SK-N-SH treated with all-trans-retinoic acid at 6 μM for 48 hours (cell line): ENCODE data around the gene ACTN4.

Source experiments
- ATAC-seq: fragments of 200-7000 bp; cut with Tn5 transposase; 3 replicates; pipeline ENCODE4 v1.9.1; 2020; ENCODE audit warnings: mild to moderate bottlenecking, moderate library complexity
- ARNTL ChIP-seq: fragments of 450-650 bp; formaldehyde crosslinking; IDR thresholded peaks from 2 replicates; pipeline ENCODE4 v1.5.0; 2020; ENCODE audit warnings: low read depth, mild to moderate bottlenecking, moderate library complexity, borderline replicate concordance
- BACH2 ChIP-seq: fragments of 250-450 bp; sonication (Bioruptor Pico); IDR thresholded peaks from 2 replicates; pipeline ENCODE4 v1.9.0; 2021; ENCODE audit warnings: mild to moderate bottlenecking, borderline replicate concordance
- CREB5 ChIP-seq: fragments of 250-450 bp; sonication (Bioruptor Pico); IDR thresholded peaks from 2 replicates; pipeline ENCODE4 v1.5.1; 2020; ENCODE audit warnings: low read depth, mild to moderate bottlenecking, moderate library complexity
- CSDC2 ChIP-seq: fragments of 250-450 bp; sonication (Bioruptor Pico); IDR thresholded peaks from 2 replicates; pipeline ENCODE4 v1.5.0; 2020; ENCODE audit warnings: mild to moderate bottlenecking, moderate library complexity
- GLIS3 ChIP-seq: fragments of 250-450 bp; sonication (Bioruptor Pico); IDR thresholded peaks from 2 replicates; pipeline ENCODE4 v1.5.0; 2020; ENCODE audit warnings: mild to moderate bottlenecking, moderate library complexity
- ISL1 ChIP-seq: fragments of 250-450 bp; sonication (Bioruptor Pico); IDR thresholded peaks from 2 replicates; pipeline ENCODE4 v2.1.2; 2022; ENCODE audit warnings: mild to moderate bottlenecking, moderate library complexity
- OSR1 ChIP-seq: fragments of 250-450 bp; sonication (Bioruptor Pico); IDR thresholded peaks from 2 replicates; pipeline ENCODE4 v1.8.0; 2022; ENCODE audit warnings: moderate library complexity, mild to moderate bottlenecking, inconsistent platforms
- PATZ1 ChIP-seq: fragments of 250-450 bp; sonication (Bioruptor Pico); IDR thresholded peaks from 2 replicates; pipeline ENCODE4 v1.8.0; 2020; ENCODE audit warnings: mild to moderate bottlenecking, moderate library complexity, borderline replicate concordance
- POU6F1 ChIP-seq: fragments of 250-450 bp; sonication (Bioruptor Pico); IDR thresholded peaks from 2 replicates; pipeline ENCODE4 v1.8.0; 2021; ENCODE audit warnings: low read depth, mild to moderate bottlenecking, moderate library complexity, borderline replicate concordance
- PPARA ChIP-seq: fragments of 250-450 bp; sonication (Bioruptor Pico); IDR thresholded peaks from 2 replicates; pipeline ENCODE4 v1.5.0; 2020; ENCODE audit warnings: mild to moderate bottlenecking, borderline replicate concordance
- RARB ChIP-seq: fragments of 250-450 bp; sonication (Bioruptor Pico); IDR thresholded peaks from 2 replicates; pipeline ENCODE4 v1.8.0; 2021; ENCODE audit warnings: mild to moderate bottlenecking, moderate library complexity
- SNAI2 ChIP-seq: fragments of 250-450 bp; sonication (Bioruptor Pico); IDR thresholded peaks from 2 replicates; pipeline ENCODE4 v1.5.0; 2020; ENCODE audit warnings: mild to moderate bottlenecking, moderate library complexity
- TCF4 ChIP-seq: fragments of 250-450 bp; sonication (Bioruptor Pico); IDR thresholded peaks from 2 replicates; pipeline ENCODE4 v1.8.0; 2021; ENCODE audit warnings: mild to moderate bottlenecking, moderate library complexity, borderline replicate concordance
- TOX ChIP-seq: fragments of 250-450 bp; sonication (Bioruptor Pico); IDR thresholded peaks from 2 replicates; pipeline ENCODE4 v1.8.0; 2021; ENCODE audit warnings: mild to moderate bottlenecking, moderate library complexity, borderline replicate concordance
- ZC3H10 ChIP-seq: fragments of 250-450 bp; sonication (Bioruptor Pico); IDR thresholded peaks from 2 replicates; pipeline ENCODE4 v1.5.1; 2021; ENCODE audit warnings: mild to moderate bottlenecking, moderate library complexity
- ZFP3 ChIP-seq: fragments of 250-450 bp; sonication (Bioruptor Pico); IDR thresholded peaks from 2 replicates; pipeline ENCODE4 v1.5.0; 2020; ENCODE audit warnings: mild to moderate bottlenecking, moderate library complexity
- ZFP30 ChIP-seq: fragments of 450-650 bp; formaldehyde crosslinking; IDR thresholded peaks from 2 replicates; pipeline ENCODE4 v1.5.0; 2022; ENCODE audit warnings: mild to moderate bottlenecking, moderate library complexity
- ZNF565 ChIP-seq: fragments of 450-650 bp; formaldehyde crosslinking; conservative IDR thresholded peaks from 2 replicates; pipeline ENCODE4 v1.5.0; 2020; ENCODE audit warnings: low read depth, mild to moderate bottlenecking, moderate library complexity
- ZNF8 ChIP-seq: fragments of 450-650 bp; formaldehyde crosslinking; IDR thresholded peaks from 2 replicates; pipeline ENCODE4 v1.5.0; 2020; ENCODE audit warnings: mild to moderate bottlenecking, moderate library complexity
- TF ChIP-seq, protein P1 (sequence below): fragments of 250-450 bp; sonication (Bioruptor Pico); IDR thresholded peaks from 2 replicates; pipeline ENCODE4 v1.5.0; 2020; ENCODE audit warnings: mild to moderate bottlenecking, moderate library complexity
- TF ChIP-seq, protein P2 (sequence below): fragments of 250-450 bp; sonication (Bioruptor Pico); IDR thresholded peaks from 2 replicates; pipeline ENCODE4 v1.5.1; 2021; ENCODE audit warnings: mild to moderate bottlenecking, moderate library complexity

ACTN4 gene

GRCh38 chr19:38663957-38664502, 16.6 kb downstream of the ACTN4 start:
- no peak for ATAC-seq
- TF ChIP-seq ZFP30 (no peak), GLIS3 (CRISPR knock-in tag) (no peak), POU6F1 (CRISPR knock-in tag) (no peak), OSR1 (CRISPR knock-in tag) (no peak), ISL1 (CRISPR knock-in tag) (no peak), RARB (CRISPR knock-in tag) (no peak)

- TF ChIP-seq, protein P1, sequence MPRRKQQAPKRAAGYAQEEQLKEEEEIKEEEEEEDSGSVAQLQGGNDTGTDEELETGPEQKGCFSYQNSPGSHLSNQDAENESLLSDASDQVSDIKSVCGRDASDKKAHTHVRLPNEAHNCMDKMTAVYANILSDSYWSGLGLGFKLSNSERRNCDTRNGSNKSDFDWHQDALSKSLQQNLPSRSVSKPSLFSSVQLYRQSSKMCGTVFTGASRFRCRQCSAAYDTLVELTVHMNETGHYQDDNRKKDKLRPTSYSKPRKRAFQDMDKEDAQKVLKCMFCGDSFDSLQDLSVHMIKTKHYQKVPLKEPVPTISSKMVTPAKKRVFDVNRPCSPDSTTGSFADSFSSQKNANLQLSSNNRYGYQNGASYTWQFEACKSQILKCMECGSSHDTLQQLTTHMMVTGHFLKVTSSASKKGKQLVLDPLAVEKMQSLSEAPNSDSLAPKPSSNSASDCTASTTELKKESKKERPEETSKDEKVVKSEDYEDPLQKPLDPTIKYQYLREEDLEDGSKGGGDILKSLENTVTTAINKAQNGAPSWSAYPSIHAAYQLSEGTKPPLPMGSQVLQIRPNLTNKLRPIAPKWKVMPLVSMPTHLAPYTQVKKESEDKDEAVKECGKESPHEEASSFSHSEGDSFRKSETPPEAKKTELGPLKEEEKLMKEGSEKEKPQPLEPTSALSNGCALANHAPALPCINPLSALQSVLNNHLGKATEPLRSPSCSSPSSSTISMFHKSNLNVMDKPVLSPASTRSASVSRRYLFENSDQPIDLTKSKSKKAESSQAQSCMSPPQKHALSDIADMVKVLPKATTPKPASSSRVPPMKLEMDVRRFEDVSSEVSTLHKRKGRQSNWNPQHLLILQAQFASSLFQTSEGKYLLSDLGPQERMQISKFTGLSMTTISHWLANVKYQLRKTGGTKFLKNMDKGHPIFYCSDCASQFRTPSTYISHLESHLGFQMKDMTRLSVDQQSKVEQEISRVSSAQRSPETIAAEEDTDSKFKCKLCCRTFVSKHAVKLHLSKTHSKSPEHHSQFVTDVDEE: no peak
- TF ChIP-seq ZNF8 (CRISPR knock-in tag) (no peak), TCF4 (CRISPR knock-in tag) (no peak), PATZ1 (CRISPR knock-in tag) (no peak), OSR1 (CRISPR knock-in tag) (no peak), TOX (no peak), ZNF565 (CRISPR knock-in tag) (no peak), CSDC2 (CRISPR knock-in tag) (no peak), ZFP30 (no peak), ARNTL (no peak), ZC3H10 (no peak), GLIS3 (CRISPR knock-in tag) (no peak), RARB (CRISPR knock-in tag) (no peak), PPARA (CRISPR knock-in tag) (no peak), CREB5 (CRISPR knock-in tag) (no peak), BACH2 (CRISPR knock-in tag) (no peak)
- TF ChIP-seq, protein P2, sequence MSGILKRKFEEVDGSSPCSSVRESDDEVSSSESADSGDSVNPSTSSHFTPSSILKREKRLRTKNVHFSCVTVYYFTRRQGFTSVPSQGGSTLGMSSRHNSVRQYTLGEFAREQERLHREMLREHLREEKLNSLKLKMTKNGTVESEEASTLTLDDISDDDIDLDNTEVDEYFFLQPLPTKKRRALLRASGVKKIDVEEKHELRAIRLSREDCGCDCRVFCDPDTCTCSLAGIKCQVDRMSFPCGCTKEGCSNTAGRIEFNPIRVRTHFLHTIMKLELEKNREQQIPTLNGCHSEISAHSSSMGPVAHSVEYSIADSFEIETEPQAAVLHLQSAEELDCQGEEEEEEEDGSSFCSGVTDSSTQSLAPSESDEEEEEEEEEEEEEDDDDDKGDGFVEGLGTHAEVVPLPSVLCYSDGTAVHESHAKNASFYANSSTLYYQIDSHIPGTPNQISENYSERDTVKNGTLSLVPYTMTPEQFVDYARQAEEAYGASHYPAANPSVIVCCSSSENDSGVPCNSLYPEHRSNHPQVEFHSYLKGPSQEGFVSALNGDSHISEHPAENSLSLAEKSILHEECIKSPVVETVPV (CRISPR knock-in tag): no peak
- ATAC-seq: peak; percentile 3; the same call in 1 of the 3 replicates
These were observed 17.2 kb downstream of the ACTN4 start for GRCh38 chr19:38664503-38665211.

DNA sequence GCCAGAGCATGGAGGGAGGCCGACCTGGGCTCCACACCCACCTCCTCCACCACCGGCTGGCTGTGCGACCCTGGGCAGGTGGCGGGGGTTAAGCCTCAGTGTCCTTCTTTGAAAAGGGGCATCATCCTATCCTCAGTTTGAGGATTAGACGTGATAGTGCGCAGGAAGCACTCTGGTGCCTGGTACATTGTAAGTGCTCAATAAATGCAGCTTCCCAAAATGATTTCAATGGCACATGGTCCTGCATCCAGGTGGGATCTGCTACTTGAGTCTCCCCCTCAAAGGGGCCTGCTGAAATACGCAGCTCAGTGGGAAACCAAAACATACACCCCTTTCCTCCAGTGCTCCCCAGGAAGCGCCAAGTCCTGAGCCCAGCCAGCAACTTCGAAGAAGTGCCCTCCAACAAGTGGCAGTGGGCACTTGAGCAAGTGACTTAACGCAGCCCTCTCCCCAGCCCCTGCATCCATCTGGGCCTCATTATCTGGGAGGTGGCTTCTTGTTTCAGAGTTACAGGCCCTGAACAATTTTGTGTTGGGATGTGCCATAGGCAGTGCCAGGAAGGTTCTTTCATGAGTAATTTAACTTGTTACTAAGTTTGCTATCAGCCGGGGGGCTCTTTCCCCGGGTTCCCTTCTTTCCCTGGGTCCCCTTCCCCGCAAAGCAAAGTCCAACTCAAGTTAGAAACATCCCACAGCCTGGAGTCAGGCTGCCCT, 17.9 kb downstream of the ACTN4 start:
- peak; percentile 3; the same call in 1 of the 3 replicates for ATAC-seq
- TF ChIP-seq RARB (CRISPR knock-in tag) (no peak), SNAI2 (CRISPR knock-in tag) (no peak), ZNF8 (CRISPR knock-in tag) (no peak), GLIS3 (CRISPR knock-in tag) (no peak), PATZ1 (CRISPR knock-in tag) (no peak), ARNTL (no peak), ZFP30 (no peak), POU6F1 (CRISPR knock-in tag) (no peak), ZC3H10 (no peak), ZFP3 (CRISPR knock-in tag) (no peak)
- TF ChIP-seq, protein P2 (CRISPR knock-in tag): no peak
